IPS-18a (cell line): ENCODE measurements around the gene MRPS24.
"Not testable (repeated sequence)": the region's sequence is repeated elsewhere in the genome, so short reads cannot be mapped to it uniquely, and the experiment has no call there.

Experiments used
- H3K27ac ChIP-seq: one replicate; pipeline ENCODE4 v1.5.1; 2013; ENCODE audit warnings: low read length
- H3K27me3 ChIP-seq: one replicate; pipeline ENCODE4 v1.6.1; 2013; ENCODE audit warnings: mild to moderate bottlenecking, low read length; ENCODE audit not compliant: control insufficient read depth, insufficient read depth
- H3K36me3 ChIP-seq: one replicate; pipeline ENCODE4 v1.6.1; 2013; ENCODE audit warnings: low read depth, low read length; ENCODE audit not compliant: control insufficient read depth
- H3K4me1 ChIP-seq: one replicate; pipeline ENCODE4 v1.6.1; 2013; ENCODE audit warnings: low read depth, low read length; ENCODE audit not compliant: control insufficient read depth
- H3K4me3 ChIP-seq: one replicate; pipeline ENCODE4 v1.5.1; 2013; ENCODE audit warnings: low read length
- H3K9ac ChIP-seq: one replicate; pipeline ENCODE4 v1.6.1; 2013; ENCODE audit warnings: mild to moderate bottlenecking, low read length, moderate library complexity
- H3K9me3 ChIP-seq: one replicate; pipeline ENCODE4 v1.6.1; 2013; ENCODE audit warnings: low read depth, low read length; ENCODE audit not compliant: control insufficient read depth

The MRPS24 gene

DNA sequence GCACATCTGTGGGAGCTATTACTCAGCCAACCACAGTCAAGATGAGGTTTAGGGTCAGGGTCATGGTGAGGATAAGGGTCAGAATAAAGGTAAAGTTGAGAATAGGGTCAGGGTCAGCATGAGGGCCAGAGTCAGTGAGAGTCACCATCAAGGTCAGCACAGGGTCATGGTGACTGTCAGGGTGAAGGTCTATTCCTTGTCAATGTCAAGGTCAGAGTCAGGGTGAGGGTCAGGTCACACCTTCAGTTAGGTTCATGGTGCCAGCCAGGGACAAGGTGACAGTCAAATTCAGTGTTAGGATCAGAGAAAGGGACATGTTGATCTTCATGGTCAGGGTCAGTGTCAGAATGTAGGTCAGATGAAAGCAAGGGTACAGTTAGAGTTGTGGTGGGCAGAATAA lies 14.1 kb downstream of the MRPS24 start:
- Histone ChIP-seq H3K4me3 (no peak overlapping the region), H3K27ac (no peak overlapping the region), H3K36me3 (no peaks in the 10 kb centered on the region), H3K4me1 (no peaks in the 10 kb centered on the region), H3K9me3 (no peaks in the 10 kb centered on the region), H3K9ac (no peak overlapping the region), H3K27me3 (no peaks in the 10 kb centered on the region)

DNA sequence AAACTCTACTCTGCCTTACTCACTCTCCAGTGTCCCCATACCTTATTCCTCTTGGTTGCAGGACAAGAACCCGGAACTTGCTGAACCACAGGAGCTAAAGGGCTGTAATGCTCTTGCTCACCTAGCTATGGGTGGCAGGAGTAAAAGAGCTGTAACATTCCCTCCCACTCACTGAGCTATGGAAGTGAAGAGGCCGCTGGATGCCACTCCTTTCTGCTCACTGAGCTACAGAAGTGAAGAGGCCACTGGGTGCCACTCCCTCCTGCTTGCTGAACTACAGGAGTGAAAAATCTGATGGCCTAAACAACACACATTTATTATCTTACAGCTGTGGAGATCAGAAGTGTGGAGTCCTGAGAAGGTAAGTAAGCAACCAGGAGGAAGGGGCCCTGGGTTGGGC lies 17.5 kb downstream of the MRPS24 start:
- Histone ChIP-seq H3K4me1 (no peaks in the 10 kb centered on the region), H3K9ac (no peak overlapping the region), H3K36me3 (no peaks in the 10 kb centered on the region), H3K27me3 (no peaks in the 10 kb centered on the region), H3K27ac (no peak overlapping the region), H3K9me3 (no peaks in the 10 kb centered on the region), H3K4me3 (no peak overlapping the region)

DNA sequence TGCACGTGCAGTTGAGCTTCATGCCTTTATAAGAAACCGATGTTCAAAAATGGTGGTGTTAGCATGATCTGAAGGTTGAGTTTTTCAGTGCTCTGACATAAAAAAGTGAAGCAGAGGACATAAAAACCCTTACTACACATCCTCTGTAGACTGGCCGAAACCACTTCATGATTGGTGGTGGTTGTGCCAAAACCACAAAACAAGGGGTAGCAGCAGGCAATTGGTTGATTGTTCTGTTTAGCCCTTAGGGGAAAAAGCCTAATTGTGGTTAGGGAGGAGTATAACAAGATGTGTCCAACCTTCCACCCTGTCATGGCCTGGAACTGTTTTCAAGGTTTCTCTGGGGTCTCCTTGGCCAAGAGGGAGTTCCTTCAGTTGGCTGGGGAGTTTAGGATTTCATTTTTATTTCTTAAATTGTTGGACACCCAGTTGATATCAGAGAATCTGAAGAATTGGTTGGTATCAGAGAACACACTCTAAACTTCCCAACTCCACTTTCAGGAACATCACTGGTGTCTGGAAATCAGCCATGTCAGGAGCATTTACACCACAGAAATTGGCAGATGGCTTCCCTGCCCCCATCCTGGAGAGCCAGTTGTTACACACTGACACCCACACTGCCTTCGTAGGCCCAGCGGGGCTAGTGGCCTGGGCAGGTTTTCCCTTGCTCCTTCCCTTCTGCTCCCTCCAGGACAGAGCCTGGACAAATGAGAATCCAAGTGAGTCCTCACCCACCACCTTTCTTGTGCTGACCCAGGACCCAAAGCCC lies 18.8 kb downstream of the MRPS24 start:
- no peaks in the 10 kb centered on the region for H3K4me1 ChIP-seq
- H3K36me3 ChIP-seq, result no peaks in the 10 kb centered on the region
- H3K27me3 ChIP-seq, result no peaks in the 10 kb centered on the region
- H3K9ac ChIP-seq, result no peak overlapping the region
- H3K27ac ChIP-seq, result no peak overlapping the region
- H3K9me3 ChIP-seq, result no peaks in the 10 kb centered on the region
- no peak overlapping the region for H3K4me3 ChIP-seq

DNA sequence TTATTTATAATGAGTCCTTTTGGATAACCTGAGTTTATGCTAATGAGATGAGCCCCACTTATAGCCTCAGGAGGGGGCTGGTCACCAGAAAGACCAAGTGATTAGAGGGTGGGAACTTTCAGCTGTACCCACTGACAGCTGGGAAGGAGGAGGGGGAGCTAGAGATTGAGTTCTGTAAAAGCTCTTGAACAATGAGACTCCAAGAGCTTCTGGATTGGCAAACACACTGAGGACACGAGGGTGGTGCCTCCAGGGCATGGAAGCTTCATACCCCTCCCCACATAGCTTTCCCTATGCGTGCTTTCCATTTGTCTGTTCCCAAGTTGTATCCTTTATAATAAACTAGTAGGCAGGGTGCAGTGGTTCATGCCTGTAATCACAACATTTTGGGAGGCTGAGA lies 20.3 kb downstream of the MRPS24 start:
- no peak overlapping the region for H3K4me3 ChIP-seq
- no peaks in the 10 kb centered on the region for H3K36me3 ChIP-seq
- no peaks in the 10 kb centered on the region for H3K27me3 ChIP-seq
- no peaks in the 10 kb centered on the region for H3K9me3 ChIP-seq
- no peak overlapping the region for H3K9ac ChIP-seq
- no peaks in the 10 kb centered on the region for H3K4me1 ChIP-seq
- H3K27ac ChIP-seq, result no peak overlapping the region

DNA sequence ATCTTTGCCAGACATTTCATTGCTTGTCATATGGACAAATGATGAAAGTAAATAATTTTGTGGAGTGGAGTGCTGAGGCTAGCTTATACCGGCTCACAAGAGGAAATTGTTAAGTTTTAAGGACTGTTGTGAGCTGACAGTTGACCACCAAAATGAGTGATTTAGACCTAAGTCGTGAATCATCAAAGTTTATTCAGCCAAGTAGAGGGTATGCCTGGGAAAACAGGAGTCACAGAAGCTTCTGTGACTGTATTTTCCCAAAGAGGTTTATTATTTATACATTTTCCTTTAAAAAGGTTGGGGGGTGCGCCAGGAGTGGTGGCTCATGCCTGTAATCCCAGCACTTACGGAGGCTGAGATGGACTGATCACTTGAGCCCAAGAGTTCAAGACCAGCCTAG lies 21.8 kb downstream of the MRPS24 start:
- no peak overlapping the region for H3K4me3 ChIP-seq
- no peaks in the 10 kb centered on the region for H3K27me3 ChIP-seq
- H3K9me3 ChIP-seq, result no peaks in the 10 kb centered on the region
- no peaks in the 10 kb centered on the region for H3K36me3 ChIP-seq
- H3K4me1 ChIP-seq, result no peaks in the 10 kb centered on the region
- no peak overlapping the region for H3K27ac ChIP-seq
- no peak overlapping the region for H3K9ac ChIP-seq

DNA sequence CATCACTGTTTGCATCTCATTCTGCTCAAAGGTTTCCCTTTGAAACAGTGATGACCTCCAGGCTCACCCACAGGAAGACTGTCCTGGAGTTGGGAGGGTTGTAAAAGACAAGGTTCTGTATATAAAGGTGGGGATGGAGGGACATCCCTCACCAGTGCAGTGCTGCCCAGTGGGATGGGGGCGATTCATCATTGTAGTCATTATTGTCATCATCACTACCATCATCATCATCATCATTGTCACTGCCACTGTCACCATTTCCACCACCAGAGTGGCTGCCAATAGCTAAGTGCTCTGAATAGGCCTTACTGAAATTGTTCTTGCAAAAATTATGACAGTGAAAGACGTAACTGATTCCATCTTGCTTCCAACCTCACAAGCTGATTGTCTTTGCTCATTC lies 24.7 kb downstream of the MRPS24 start:
- no peak overlapping the region for H3K9ac ChIP-seq
- no peaks in the 10 kb centered on the region for H3K27me3 ChIP-seq
- no peaks in the 10 kb centered on the region for H3K36me3 ChIP-seq
- H3K9me3 ChIP-seq, result no peaks in the 10 kb centered on the region
- H3K4me3 ChIP-seq, result no peak overlapping the region
- H3K27ac ChIP-seq, result no peak overlapping the region
- H3K4me1 ChIP-seq, result no peaks in the 10 kb centered on the region

DNA sequence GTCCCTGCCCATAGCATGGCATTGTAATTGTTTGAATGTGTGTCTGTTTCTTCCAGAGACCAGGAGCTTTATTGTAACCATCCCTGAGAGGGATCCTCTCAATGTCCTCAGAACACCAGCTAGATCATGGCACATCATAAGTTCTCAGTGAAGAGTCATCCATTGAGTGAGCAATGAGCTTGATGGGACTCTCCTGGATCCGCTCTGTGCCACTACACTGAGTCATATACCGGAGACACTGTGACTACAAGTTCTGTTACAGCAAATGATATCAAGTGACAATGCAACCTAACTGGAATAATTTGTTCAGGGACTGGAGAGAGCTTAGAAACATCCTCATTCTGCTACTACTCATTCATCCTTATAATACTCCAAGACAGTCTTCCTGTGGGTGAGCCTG lies 25.1 kb downstream of the MRPS24 start:
- Histone ChIP-seq H3K36me3 (no peaks in the 10 kb centered on the region), H3K9ac (no peak overlapping the region), H3K9me3 (no peaks in the 10 kb centered on the region), H3K4me1 (no peaks in the 10 kb centered on the region), H3K27me3 (no peaks in the 10 kb centered on the region), H3K4me3 (no peak overlapping the region), H3K27ac (no peak overlapping the region)

DNA sequence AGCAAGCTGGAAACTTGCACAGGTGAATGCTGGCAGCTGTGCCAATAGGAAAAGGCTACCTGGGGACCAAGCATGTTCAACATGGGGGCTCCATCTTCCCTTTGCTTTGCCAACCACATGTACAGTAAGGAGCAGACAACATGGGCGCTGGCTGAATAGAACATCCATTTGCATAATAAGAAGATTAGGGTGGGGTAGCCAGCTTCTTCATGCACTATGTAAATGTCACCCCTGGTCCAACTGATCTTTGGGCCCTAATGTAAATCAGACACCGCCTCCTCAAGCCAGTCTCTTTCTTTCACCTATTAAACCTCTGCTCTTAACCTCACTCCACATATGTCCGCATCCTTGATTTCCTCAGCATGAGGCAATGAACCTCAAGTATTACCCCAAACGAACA lies 26.0 kb downstream of the MRPS24 start:
- Histone ChIP-seq H3K9me3 (no peaks in the 10 kb centered on the region), H3K27ac (no peak overlapping the region), H3K4me3 (no peak overlapping the region), H3K36me3 (no peaks in the 10 kb centered on the region), H3K4me1 (peaks cover 4% of the 10 kb centered on the region), H3K27me3 (no peaks in the 10 kb centered on the region), H3K9ac (no peak overlapping the region)

DNA sequence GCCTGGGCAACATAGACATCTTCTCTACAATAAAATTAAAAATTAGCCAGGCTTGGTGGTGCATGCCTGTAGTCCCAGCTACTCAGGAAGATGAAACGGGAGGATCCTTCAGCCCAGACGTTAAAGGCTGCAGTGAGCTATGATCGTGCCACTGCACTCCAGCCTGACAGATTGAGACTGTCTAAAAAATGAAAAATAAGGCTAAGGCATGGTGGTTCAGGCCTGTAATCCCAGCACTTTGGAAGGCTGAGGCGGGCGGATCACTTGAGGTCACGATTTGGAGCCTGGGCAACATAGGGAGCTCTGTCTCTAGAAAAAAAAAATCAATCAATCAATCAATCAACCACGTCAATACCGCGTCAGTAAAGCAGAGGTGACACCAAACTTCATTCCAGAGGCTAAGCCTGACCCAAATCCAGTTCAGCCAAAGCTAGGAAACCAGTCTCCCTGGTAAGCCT lies 31.1 kb downstream of the MRPS24 start:
- Histone ChIP-seq H3K9me3 (no peaks in the 10 kb centered on the region), H3K27me3 (no peaks in the 10 kb centered on the region), H3K4me3 (peak overlapping the region; percentile 13), H3K27ac (no peak overlapping the region), H3K4me1 (peaks cover 4% of the 10 kb centered on the region), H3K36me3 (no peaks in the 10 kb centered on the region), H3K9ac (no peak overlapping the region)

DNA sequence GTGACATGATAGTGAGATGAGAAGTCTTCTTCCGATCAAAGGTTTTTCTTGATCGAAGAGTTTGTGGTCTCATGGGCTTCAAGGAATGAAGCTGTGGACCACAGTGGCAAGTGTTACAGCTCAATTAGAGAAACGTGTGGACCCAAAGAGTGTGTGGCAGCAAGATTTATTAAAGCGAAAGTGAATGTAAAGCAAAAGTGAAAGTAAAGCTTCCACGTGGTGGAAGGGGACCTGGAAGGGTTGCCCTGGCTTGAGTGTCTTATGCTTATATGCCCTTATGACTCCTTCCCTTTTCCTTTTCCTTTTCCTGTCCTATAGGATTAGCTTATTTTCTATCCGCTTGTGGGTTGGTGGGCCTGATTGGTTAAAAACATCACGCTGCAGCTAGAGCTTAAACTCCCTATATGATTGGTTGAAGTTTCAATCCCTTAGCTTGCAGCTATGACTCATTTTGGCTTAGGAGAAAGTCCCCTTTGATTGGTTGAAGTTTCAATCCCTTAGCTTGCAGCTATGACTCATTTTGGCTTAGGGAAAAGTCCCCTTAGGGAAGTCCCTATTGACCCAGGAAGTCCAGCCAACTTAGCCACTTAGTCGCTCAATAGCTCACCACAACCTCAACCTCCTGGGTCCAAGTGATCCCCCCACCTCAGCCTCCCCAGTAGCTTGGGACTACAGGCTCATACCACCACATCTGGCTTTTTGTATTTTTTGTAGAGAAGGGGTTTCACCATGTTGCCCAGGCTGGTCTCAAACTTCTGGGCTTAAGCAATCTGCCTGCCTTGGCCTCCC lies 34.7 kb downstream of the MRPS24 start:
- Histone ChIP-seq H3K9me3 (peaks cover 4% of the 10 kb centered on the region), H3K9ac (no peak overlapping the region), H3K27ac (no peak overlapping the region), H3K4me1 (peaks cover 4% of the 10 kb centered on the region), H3K4me3 (no peak overlapping the region), H3K36me3 (no peaks in the 10 kb centered on the region), H3K27me3 (no peaks in the 10 kb centered on the region)

DNA sequence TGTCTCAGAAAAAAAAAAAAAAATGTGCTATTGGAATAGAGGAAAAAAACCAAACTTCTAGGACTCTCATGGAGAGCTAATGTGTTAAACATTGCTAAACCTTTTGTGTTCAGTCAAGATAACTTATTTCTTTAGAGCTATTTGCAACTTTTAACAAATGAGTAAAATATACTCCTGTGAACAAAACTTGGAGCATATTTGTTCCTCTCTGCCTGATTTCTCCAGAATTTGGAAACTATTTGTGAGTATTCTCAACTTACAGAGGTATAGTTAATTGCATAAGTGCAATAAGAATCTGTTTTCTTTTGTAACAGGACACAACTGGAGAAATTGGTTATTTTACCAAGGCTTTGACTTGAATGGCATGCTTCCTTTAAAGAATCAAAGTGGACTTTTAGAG lies 38.4 kb downstream of the MRPS24 start:
- H3K4me3 ChIP-seq, H3K9me3 ChIP-seq, H3K9ac ChIP-seq, H3K27ac ChIP-seq, H3K27me3 ChIP-seq, H3K36me3 ChIP-seq: not testable (repeated sequence)
- peaks cover 14% of the 10 kb centered on the region for H3K4me1 ChIP-seq

DNA sequence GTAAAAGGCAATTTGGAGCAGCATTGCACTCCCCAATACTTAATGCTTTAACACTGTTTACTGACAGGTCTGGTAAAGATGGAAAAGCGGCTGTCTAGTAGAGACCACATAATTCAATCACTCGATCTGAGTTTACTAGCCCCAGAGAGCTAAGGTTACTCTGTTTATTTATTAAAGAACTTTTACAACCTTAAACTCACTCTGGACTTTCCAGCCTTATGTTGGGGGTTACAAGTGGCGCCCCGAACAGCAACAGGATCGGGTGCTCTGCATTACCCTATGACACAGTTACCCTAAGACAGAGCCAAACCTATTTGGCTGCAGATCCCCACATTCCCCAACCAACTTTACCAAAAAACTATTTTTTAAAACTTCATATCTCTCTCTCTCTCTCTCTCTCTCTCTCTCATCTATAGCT lies 43.9 kb downstream of the MRPS24 start:
- no peak overlapping the region for H3K27ac ChIP-seq
- peaks cover 14% of the 10 kb centered on the region for H3K4me1 ChIP-seq
- no peaks in the 10 kb centered on the region for H3K36me3 ChIP-seq
- no peak overlapping the region for H3K9ac ChIP-seq
- H3K4me3 ChIP-seq, result no peak overlapping the region
- no peaks in the 10 kb centered on the region for H3K9me3 ChIP-seq
- no peaks in the 10 kb centered on the region for H3K27me3 ChIP-seq
